ENCODE measurements around the gene VMP1.
A peak's percentile ranks its signal among the peaks of the same experiment; 100 is the strongest.
"Not testable (repeated sequence)": the region's sequence is repeated elsewhere in the genome, so short reads cannot be mapped to it uniquely, and the experiment has no call there.

VMP1 gene

DNA sequence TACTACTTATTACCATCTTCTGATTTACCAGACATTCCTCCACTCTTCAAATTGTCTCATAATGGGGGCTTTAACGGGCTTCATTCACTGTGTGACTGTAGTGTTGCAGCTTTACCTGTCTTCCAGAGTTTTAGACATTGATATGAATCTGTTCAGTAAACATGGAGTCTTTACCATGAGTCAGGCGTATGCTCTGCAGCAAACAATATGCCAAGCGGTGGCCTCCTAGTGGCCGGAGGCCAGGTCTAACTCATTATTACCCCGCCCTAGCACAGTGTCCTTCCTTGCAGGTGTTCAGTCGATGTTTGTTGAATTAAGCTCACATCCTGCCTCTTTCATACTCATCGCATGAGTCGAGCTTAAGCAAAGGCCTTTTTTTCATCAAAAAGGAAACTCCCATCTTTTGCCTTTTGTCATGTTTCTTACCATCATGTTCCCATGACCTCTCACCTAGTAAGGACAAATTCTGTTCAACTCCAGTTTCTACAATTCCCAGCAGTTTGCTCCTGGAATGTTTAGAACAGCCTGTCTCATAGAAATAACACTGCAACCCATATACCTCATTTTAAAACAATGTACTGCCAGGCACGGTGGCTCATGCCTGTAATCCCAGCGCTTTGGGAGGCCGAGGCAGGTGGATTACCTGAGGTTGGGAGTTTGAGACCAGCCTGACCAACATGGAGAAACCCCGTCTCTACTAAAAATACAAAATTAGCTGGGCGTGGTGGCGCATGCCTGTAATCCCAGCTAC, 145.9 kb downstream of the VMP1 start:
- peak overlapping the region; percentile 57 for H3K4me2 ChIP-seq (ENCODE audit: low read length)
- H3K4me1 ChIP-seq (ENCODE audit: control insufficient read depth, low read length) = peaks cover 32% of the 10 kb centered on the region

GRCh38 chr17:59853919-59854729, 146.7 kb downstream of the VMP1 start:
- H3K9me3 ChIP-seq (ENCODE audit: control insufficient read depth, insufficient read depth, low read length); H4K20me1 ChIP-seq (ENCODE audit: control insufficient read depth, insufficient read depth, low read depth, low read length); H3K27me3 ChIP-seq (ENCODE audit: control insufficient read depth, low read length); H3K9me2 ChIP-seq (replicated peaks; ENCODE audit: control insufficient read depth, low read length); H3K36me3 ChIP-seq (ENCODE audit: control insufficient read depth, low read length): not testable (repeated sequence)
- peak overlapping the region; percentile 38; the same call in 1 of the 2 replicates for H3K27ac ChIP-seq (ENCODE audit: low read depth, low read length)
- peak overlapping the region; percentile 16; the same call in 1 of the 2 replicates for H3K4me3 ChIP-seq (ENCODE audit: low read length)
- H3F3A ChIP-seq (ENCODE audit: control insufficient read depth, insufficient read depth) = peaks cover 10% of the 10 kb centered on the region
- peak overlapping the region; percentile 57; the same call in 1 of the 2 replicates for H3K4me2 ChIP-seq (ENCODE audit: low read length)
- H3K79me2 ChIP-seq (ENCODE audit: control insufficient read depth, low read length) = peaks cover 18% of the 10 kb centered on the region; the same call in 1 of the 2 replicates
- peaks cover 24% of the 10 kb centered on the region for H3K4me1 ChIP-seq (ENCODE audit: control insufficient read depth, low read length)

More for the DNA sequence above, 145.9 kb downstream of the VMP1 start:
- no peaks in the 10 kb centered on the region for H4K20me1 ChIP-seq (ENCODE audit: control insufficient read depth, insufficient read depth, low read depth, low read length)
- peaks cover 18% of the 10 kb centered on the region; the same call in 1 of the 2 replicates for H3K79me2 ChIP-seq (ENCODE audit: control insufficient read depth, low read length)
- no peaks in the 10 kb centered on the region for H3K36me3 ChIP-seq (ENCODE audit: control insufficient read depth, low read length)
- H3K27me3 ChIP-seq (ENCODE audit: control insufficient read depth, low read length) = no peaks in the 10 kb centered on the region
- peak overlapping the region; percentile 38 for H3K27ac ChIP-seq (ENCODE audit: low read depth, low read length)
- peak overlapping the region; percentile 16 for H3K4me3 ChIP-seq (ENCODE audit: low read length)
- TF ChIP-seq EZH2phosphoT487 (IDR thresholded peaks at IDR 0.05; ENCODE audit: borderline replicate concordance, low read length) (no peak), CTCF (IDR thresholded peaks at IDR 0.05; ENCODE audit: low read depth, low read length, poor library complexity, severe bottlenecking) (peak; percentile 79)
- no peaks in the 10 kb centered on the region for H3K9me3 ChIP-seq (ENCODE audit: control insufficient read depth, insufficient read depth, low read length)
- H3K9me2 ChIP-seq (replicated peaks; ENCODE audit: control insufficient read depth, low read length) = no peaks in the 10 kb centered on the region
- peaks cover 6% of the 10 kb centered on the region for H3F3A ChIP-seq (ENCODE audit: control insufficient read depth, insufficient read depth)

GRCh38 chr17:59856859-59857794, 149.7 kb downstream of the VMP1 start:
- Histone ChIP-seq H3K27ac (ENCODE audit: low read depth, low read length) (no peak overlapping the region), H3K9me3 (ENCODE audit: control insufficient read depth, insufficient read depth, low read length) (no peaks in the 10 kb centered on the region), H3K4me2 (ENCODE audit: low read length) (no peak overlapping the region)

More at GRCh38 chr17:59856859-59857794, 149.7 kb downstream of the VMP1 start:
- peaks cover 7% of the 10 kb centered on the region for H3F3A ChIP-seq (ENCODE audit: control insufficient read depth, insufficient read depth)
- peaks cover 18% of the 10 kb centered on the region for H3K4me1 ChIP-seq (ENCODE audit: control insufficient read depth, low read length)
- 0 out of 2 replicates have a peak, but pooled peaks cover 2% of the 10 kb centered on the region for H3K36me3 ChIP-seq (ENCODE audit: control insufficient read depth, low read length)
- H3K79me2 ChIP-seq (ENCODE audit: control insufficient read depth, low read length) = peaks cover 18% of the 10 kb centered on the region; the same call in 1 of the 2 replicates
- H3K9me2 ChIP-seq (replicated peaks; ENCODE audit: control insufficient read depth, low read length) = no peaks in the 10 kb centered on the region
- TF ChIP-seq EZH2phosphoT487 (IDR thresholded peaks at IDR 0.05; ENCODE audit: borderline replicate concordance, low read length) (no peak), CTCF (IDR thresholded peaks at IDR 0.05; ENCODE audit: low read depth, low read length, poor library complexity, severe bottlenecking) (no peak)
- H3K4me3 ChIP-seq (ENCODE audit: low read length) = no peak overlapping the region
- no peaks in the 10 kb centered on the region for H3K27me3 ChIP-seq (ENCODE audit: control insufficient read depth, low read length)
- H4K20me1 ChIP-seq (ENCODE audit: control insufficient read depth, insufficient read depth, low read depth, low read length) = no peaks in the 10 kb centered on the region
